Dermis microvascular lymphatic vessel endothelial cell (primary cell): Measurements from ENCODE around the gene SLC25A12. TPM values are rescaled to one million over a fixed set of nuclear protein-coding genes. Genes with fewer than 3 reads are reported as not detected.
"Not testable (repeated sequence)": the region's sequence is repeated elsewhere in the genome, so short reads cannot be mapped to it uniquely, and the experiment has no call there.

Experiments
- DNase-seq, 2 donors: peaks; one replicate each; pipeline versions ENCODE4 v3.0.0 to v3.0.0-alpha.2; 2010; ENCODE audit warnings: low read depth in 2 of 2
- total RNA-seq: library from RNA; depleted of rRNA; stranded (reverse); fragments of >200 nt; gene quantifications from 2 replicates; pipeline ENCODE4 v1.2.1, GENCODE V29; 2014

The SLC25A12 gene
- total RNA-seq, 1 donor from 2014 or later: 11.8 TPM

DNA sequence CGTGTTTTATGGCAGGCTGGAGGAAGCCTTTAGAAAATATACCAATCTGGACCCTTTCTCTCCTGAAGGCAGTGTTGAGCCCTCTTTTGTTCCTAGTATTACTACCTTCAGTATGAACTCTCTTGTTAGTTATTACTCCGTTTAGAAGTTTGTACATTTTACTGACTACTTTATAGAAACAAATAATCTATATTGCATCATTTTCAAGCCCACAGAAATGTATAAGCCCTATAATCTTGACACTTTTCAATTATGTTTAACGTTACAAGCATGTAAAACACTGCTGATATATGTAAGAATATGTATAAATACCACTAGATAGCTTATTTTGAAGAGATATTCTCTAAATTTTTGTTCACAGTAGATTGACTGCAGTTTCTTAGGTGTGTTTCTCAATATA is 64.0 kb downstream of the SLC25A12 start:
- no peak for DNase-seq

DNA sequence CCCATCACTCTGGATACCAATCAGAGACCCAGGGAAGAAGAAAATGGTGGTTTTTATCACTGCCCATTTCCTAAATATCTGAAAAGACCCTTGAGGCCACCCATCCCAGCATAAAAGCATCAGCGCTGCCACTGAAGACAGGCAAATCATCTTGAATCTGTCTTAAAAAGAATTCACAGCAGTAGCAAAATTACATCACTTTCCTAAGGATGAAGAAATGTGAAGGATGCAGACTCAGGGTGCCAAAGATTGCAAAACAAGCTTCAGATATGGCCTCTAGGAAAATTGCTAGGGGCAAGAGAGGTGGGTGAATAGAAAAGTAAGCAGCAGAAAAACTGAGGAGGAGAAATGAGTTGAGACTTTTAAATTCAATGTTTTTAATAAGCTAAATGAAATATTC is 70.0 kb downstream of the SLC25A12 start:
- no peak for DNase-seq

DNA sequence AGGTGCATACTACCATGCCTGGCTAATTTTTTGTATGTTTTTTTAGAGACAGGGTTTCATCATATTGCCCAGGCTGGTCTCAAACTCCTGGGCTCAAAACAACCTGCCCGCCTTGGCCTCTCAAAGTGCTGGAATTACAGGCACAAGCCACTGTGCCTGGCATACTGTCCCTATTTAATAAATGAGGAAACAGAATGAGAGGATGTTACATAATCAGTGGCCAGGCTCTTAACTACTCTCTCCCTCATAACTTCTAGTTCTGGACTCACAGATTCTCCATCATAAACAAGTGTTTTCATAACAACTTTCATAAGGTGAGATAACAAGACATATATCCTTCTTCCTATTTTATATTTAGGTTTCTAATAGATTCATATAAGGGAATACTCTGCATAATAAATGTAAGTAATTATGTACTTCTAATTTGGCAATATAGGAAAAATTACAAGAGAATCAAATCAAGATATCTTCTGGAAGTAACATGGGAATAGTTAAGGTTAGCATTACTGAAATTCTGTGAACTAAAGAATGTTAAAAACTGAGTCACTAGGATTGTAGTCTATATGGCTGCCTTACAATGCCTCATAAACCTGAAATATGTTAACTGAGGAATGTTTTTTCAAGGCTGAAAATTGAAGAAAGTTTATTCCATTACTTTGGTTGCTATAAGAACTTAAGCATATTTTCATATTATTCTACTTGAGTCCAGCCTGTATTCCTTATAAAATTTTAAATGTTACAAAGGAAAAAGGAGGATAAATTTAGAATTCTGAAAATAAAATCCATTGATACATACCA is 71.3 kb downstream of the SLC25A12 start:
- DNase-seq: no peak

DNA sequence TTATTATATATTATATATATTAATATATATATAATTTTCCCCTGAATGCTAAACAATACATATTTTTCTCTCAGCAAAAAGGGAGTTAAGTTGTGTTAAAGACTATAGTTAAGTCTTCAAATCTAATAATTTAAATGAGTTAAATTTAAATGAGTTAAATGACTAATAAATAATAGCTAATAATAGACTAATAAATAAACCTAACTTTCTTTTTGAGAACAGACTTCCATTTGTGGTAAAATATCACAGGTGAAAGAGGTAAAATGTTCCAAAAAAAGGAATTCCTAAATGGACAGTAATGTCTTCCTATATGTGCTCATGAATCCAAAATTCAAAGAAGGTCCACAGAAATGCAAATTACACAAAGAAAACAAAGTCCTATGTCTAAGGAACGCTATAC is 74.6 kb downstream of the SLC25A12 start:
- no peak for DNase-seq

DNA sequence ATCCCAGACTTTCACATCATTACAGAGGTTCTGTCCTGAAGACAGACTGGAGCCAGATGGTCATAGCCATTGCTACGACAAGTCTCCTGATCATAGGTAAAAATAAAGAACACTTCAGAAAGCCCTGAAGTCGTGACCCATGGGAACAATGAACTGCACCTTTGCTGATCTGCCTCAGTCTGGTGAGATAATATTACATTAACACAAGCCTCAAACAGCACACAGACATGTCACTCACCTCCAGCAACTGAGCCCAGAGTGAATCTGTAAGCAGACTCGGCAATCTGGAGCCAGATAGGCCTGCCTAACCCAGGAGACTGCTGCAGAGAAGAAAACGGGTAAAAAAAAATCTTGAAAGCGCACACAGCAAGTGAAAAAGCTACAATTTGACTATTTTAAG is 79.2 kb downstream of the SLC25A12 start:
- DNase-seq: no peak

DNA sequence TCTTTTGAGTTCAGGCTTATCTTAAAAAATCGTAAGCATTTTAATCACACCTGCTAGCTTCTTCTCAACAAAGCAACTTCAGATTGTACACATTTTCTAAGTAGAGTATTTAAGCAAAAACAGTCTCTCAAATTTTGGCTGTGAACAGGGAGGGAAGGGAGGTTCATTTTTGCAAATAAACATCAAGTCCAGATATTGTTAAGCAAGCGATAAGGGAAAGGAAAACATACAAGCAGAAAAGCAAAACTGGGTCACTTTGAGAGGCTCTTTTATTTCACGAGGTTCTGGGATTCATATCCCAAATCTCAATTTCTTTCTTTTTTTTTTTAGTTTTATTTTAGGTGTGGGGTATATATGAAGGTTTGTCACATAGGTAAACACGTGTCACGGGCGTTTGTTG is 79.9 kb downstream of the SLC25A12 start:
- no peak for DNase-seq

DNA sequence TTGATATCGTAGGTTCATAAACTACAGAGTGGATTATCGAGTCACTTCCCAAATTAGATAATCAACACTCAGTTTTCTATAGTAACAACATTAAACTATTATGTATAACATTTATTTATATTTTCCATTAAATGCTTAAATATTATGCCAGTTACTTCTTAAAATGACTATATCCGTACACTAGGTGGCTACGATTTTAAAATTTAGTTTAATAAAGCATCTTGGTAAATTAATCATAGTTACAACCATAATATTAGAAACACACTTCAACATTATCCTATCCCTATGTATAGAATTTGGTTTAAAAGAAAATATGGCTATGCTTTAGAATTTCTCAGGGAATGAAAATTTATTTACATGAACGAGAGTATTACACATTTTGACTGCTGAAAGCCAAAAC is 80.3 kb downstream of the SLC25A12 start:
- DNase-seq: no peak

DNA sequence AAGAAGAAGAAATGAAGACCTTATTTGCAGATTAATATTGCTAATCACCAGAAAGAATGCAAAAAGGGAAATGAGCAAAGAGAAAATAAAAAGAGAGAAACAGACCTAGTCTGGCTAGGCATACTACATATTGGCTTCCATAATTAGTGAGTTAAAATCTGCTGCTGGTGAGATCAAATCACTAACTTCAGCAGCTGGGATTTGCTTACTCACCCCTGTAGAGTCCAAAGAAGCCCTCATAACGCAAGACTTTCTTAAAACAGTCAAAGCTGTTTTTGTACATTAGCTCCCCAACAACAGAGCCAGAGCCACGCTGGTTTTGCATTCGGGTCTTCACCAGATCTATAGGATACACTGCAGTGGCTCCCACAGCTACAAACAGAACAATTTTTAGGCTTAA is 80.9 kb downstream of the SLC25A12 start:
- no peak for DNase-seq

DNA sequence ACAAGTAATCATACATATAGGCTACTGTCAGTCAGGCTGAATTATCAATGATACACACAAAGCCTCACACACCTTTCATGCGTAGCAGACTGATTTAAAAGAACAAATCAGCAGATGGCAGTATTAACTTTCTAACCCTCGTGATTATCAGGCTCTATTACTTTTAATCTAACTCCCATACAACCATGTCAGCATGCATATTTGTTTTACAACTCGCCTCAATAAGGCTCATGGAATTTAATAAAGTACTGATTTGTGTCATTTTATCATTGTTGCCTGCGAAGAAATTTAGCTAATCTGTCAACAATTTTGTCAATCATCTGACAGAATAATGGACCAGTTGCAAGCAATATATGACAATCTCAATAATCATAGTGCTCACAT is 82.8 kb downstream of the SLC25A12 start:
- DNase-seq: peak; percentile 41 to 56

DNA sequence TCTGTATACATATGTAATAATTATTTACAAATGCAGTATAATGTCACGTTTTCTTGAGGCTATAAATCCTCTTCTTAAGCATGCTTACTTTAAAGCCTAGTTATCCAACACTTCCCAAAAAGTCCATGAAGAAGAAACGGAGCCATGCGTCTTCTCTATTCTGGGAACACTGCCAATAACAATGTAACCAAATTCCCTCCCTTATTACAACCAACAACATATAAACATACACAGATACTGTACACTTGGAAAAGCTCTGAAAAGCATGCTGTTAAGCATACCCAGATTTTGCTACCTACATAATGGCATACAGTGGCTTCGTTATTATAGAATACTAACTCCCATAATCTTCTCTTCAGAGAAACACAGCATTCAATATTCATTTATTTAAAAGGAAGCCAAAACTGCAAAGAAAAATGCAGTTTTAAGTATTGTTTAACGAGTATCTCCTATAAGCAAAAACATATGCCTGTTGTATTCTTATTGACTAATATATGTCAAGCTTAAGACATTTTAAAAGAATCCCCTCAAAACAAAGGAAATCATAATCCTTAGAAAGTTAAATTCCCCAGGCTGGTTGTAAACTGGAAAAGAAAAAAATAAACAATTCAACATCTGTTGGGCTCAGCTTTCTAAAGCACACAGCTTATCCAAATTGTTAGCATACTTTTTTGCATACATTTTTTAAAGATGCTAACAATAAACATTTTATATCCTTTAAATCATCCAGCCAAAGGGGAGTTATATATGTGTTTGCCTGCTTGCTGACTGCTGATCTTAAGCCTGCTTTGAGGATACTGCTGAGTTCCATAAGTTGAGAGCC is 83.4 kb downstream of the SLC25A12 start:
- no peak for DNase-seq

DNA sequence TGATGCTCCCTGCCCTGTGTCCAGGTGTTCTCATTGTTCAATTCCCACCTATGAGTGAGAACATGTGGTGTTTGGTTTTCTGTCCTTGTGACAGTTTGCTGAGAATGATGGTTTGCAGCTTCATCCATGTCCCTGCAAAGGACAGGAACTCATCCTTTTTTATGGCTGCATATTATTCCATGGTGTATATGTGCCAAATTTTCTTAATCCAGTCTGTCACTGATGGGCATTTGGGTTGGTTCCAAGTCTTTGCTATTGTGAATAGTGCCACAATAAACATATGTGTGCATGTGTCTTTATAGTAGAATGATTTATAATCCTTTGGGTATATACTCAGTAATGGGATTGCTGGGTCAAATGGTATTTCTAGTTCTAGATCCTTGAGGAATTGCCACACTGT is 85.2 kb downstream of the SLC25A12 start:
- DNase-seq: not testable (repeated sequence)

DNA sequence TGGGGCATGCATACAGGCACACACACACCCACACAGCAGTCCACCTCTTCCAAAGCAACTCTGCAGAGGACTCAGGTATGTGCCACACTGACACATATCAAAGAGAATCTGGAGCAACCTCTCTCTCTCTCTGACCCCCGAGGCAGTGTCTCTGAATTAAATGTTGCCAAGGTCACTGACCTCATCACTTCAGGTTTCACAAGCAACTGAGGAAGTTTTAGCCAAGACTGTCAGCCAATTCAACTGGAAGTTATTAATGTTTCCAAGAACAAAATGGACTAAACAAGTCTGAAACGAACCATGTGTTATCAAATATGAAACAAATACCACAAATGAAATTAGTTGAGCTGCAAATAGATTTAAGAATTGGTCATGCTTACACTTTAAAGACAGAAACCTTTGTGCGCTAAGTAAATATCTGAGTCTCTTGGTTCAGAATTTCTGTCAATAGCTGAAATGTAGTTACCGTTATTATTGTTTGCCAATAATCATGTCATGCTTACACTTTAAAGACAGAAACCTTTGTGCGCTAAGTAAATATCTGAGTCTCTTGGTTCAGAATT is 86.1 kb downstream of the SLC25A12 start:
- no peak for DNase-seq

DNA sequence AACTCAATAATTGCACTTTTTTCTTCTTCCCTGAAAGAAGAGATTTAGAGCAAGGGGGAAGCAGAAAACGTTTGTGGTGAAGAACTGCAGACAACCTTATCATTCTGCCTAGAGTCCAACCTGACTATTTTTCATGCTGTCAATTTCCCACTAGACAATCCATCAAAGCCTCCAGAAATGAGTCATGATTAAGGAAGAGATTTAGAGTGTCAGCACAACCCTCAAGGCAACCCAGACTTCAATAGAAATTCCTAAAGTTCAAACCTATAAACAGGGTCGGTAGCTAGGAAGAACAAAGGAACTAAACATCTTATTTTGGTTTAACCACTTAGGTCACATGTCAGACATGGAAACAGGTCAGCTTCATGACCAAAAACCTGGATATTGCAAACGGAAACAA is 86.9 kb downstream of the SLC25A12 start:
- peak in 1 of 2 donors; percentile 61 for DNase-seq

DNA sequence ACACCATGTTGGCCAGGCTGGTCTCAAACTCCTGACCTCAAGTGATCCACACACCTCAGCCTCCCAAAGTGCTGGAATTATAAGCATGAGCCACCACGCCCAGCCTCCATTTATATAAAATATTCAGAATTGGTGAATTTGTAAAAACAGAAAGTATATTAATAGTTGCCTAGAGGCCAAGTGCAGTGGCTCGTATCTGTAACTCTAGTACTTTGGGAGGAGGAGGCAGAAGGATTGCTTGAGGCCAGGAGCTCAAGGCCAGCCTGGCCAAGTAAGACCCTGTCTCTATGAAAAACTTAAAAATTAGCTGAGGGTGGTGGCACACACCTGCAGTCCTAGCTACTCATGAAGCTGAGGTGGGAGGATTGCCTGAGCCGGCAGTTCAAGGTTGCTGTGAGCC is 89.6 kb downstream of the SLC25A12 start:
- no peak for DNase-seq

DNA sequence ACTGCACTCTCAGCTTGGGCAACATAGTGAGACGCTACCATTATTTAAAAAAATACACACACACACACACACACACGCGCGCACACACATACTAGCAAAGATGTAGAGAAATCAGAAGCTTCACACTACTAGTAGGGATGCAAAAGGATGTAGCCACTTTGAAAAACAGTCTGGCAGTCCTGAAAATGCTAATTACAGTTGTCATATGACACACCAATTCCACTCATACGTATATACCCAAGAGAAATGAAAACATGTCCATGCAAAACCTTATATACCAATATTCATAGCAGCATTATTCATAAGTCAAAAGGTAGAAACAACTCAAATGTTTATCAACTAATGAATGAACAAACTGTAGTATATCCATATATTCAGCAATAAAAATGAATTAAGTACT is 90.3 kb downstream of the SLC25A12 start:
- no peak for DNase-seq

DNA sequence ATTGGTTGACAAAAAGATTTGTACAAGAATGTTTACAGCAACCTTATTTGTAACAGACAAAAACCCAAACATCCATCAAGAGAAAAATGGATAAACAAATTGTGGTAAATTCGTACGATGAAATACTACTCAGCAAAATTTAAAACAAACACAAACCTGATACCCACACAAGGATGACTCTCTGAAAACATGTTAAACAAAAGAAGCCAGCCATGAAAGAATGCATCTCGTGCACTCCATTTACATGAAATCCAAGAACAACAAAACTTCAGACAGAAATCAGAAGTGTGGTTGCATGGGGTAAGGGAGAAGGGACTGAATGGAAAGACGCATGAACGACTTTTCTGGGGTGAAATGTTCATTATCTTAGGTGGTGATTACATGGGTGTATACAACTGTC is 93.4 kb downstream of the SLC25A12 start:
- DNase-seq: no peak

DNA sequence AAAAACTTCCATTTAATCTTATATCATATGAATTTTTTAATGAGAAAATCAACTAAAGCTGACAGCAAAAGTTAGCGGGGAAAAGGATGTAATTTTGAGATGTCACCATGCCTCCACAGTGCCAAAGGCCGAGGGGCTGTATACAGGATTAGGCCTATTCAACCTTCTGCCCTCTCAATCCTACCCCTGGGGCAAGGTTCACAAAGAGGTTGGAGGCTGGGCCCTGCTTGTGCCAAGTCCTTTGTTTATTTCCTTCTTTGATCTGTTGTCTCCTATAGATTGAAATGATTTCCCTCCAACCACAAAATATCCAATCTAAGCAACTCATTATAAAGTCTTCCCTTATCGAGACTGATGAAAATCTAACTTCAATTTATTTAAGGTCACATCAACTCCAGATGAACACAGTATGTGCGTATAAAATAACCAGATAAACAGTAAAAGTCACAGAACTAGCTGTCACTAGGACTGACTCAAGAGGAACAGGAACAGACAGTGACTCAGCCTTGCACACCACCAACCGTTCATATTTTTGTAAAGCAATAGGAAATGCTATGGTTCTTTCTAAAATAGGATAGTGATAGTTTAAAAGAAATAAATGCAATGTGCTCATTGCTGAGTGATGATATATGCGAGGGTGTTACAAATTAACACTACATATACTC is 95.8 kb downstream of the SLC25A12 start:
- peak; percentile 59 to 88 for DNase-seq

DNA sequence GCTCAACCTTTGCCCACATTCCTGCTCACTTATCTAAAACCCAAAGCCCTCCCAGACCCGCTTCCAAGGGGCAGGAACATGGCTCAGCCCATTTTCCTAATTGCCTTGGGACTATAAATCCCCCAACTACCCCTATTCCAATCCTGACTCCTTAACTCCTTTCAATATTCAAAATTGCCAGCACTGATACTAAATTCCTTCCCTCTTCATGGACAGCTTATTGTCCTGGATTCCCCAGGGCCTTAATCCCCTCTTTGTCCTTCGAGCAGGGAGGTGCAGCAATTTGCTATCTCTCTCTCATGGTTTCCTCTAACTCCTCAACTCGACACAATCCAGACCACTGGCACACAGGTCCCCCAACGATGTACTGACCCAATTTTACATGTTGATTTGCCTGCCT is 99.1 kb downstream of the SLC25A12 start:
- no peak for DNase-seq

DNA sequence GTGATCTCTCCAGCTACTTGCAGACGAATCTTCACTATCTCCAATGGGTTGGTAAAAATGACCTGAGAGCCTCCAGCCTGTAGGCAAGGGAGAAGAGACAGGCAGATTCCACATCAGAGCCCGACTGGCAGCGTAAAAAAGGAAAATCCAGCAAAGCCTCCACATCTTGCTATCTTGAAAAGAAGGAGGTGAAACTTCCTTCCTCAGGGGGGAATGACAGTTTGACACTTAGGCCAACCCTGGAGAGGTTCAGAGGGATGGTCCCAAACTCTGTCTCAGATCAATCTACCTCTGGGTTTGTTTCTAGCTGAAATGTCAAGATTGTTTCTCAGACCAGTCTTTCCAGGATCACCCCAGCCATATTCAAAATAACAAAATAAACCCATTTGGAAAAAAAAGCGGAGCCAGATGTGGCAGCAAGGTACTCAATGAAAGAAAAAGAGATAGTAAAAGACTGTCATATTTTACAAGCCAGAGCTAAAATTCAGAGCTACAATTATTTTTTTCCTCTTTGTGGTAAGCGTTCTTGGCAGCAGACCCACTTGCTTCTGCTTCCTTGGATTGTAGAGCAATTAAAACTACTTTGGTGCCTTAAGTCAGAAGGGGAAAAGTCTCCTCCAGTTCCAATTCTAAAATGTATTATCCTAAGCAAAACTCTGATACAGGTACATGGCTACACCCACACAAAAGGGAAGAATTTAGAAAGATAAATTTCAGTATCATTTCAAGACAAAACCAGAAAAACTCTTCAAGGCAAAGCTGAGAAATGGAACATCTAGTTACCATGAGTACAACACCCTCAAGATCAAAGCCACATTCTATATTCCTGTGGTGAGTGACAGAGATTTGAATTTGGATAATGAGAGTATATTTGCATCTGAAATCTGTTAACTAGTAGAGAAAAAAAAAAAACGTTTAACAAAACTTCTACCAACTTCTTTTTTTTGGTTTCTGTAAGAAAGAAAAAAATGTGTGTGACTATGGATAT is 100.1 kb downstream of the SLC25A12 start:
- DNase-seq: no peak

DNA sequence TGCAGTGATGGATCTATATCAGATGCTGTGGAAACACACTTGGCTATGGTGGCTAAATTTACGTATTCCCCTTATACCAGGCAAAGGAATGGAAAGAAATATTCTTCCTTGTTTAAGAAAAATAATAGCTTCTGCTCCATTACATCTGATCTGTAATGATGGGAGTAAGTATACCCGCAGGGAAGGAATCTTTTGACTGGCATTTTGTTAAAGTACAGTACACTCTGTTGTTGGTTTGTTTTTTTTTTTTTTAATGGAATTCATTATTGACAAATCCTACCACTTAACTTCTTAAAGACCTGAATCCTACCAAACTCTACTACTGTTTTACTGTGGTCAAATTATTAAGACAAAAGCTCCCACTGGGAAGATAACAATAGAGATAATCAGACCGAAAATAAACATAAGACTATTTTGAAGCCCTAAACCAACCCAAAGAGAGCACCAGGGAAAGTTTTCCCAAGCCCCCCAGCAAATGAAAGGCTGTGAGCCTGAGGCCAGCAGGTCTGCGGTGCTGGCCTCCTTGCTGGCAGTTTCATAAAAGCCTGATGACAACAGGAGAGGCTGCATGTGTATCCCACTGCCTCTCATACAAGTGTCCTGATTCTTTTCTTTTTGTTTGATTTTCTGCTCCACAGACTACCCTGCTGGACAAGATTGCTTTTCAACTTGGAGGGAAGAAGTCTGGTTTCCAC is 101.0 kb downstream of the SLC25A12 start:
- no peak for DNase-seq
